HEK293T (cell line): ENCODE results near the gene EFL1.
"Not testable (repeated sequence)": the region's sequence is repeated elsewhere in the genome, so short reads cannot be mapped to it uniquely, and the experiment has no call there.

Experiments
- CTCF ChIA-PET: fragments of 350-600 bp; formaldehyde crosslinking; extraction: SDS; loops from one replicate; lab custom pipeline; 2021; ENCODE audit warnings: antibody characterized with exemption, inconsistent platforms; lab: Yijun Ruan, JAX
- POLR2A ChIA-PET: fragments of 350-600 bp; formaldehyde crosslinking; extraction: SDS; loops from one replicate; lab custom pipeline; 2020; ENCODE audit warnings: antibody characterized with exemption, inconsistent platforms; lab: Yijun Ruan, JAX
- DNase-seq: peaks from one replicate; pipeline ENCODE4 v3.0.0; 2012; ENCODE audit warnings: mixed read lengths; ENCODE audit errors: extremely low spot score
- ARNT ChIP-seq: fragments of 450-650 bp; IDR thresholded peaks from 2 replicates; pipeline ENCODE4 v1.6.1; 2017; ENCODE audit warnings: mild to moderate bottlenecking
- BHLHE40 ChIP-seq: fragments of 450-650 bp; IDR thresholded peaks from 2 replicates; pipeline ENCODE4 v1.6.1; 2016; ENCODE audit warnings: mild to moderate bottlenecking, moderate library complexity, borderline replicate concordance
- CTBP1 ChIP-seq: fragments of 450-650 bp; IDR thresholded peaks from 2 replicates; pipeline ENCODE4 v1.6.1; 2016; ENCODE audit warnings: borderline replicate concordance
- ELF4 ChIP-seq: fragments of 450-650 bp; IDR thresholded peaks from 2 replicates; pipeline ENCODE4 v1.6.1; 2017; ENCODE audit warnings: antibody characterized with exemption
- FOXA1 ChIP-seq: fragments of 450-650 bp; IDR thresholded peaks from 2 replicates; pipeline ENCODE4 v1.6.1; 2016; ENCODE audit warnings: mild to moderate bottlenecking
- FOXK2 ChIP-seq: fragments of 450-650 bp; IDR thresholded peaks from 2 replicates; pipeline ENCODE4 v1.6.1; 2016; ENCODE audit warnings: mild to moderate bottlenecking
- FOXM1 ChIP-seq: fragments of 450-650 bp; IDR thresholded peaks from 2 replicates; pipeline ENCODE4 v1.6.1; 2017; ENCODE audit warnings: mild to moderate bottlenecking, borderline replicate concordance
- HDGF ChIP-seq: fragments of 450-650 bp; IDR thresholded peaks from 2 replicates; pipeline ENCODE4 v1.6.1; 2017; ENCODE audit warnings: antibody characterized with exemption, borderline replicate concordance
- L3MBTL2 ChIP-seq: fragments of 450-650 bp; conservative IDR thresholded peaks from 2 replicates; pipeline ENCODE4 v1.6.1; 2016; ENCODE audit warnings: mild to moderate bottlenecking
- LEF1 ChIP-seq: fragments of 450-650 bp; IDR thresholded peaks from 2 replicates; pipeline ENCODE4 v1.6.1; 2017; ENCODE audit warnings: mild to moderate bottlenecking, borderline replicate concordance
- NFRKB ChIP-seq: fragments of 450-650 bp; IDR thresholded peaks from 2 replicates; pipeline ENCODE4 v1.6.1; 2016; ENCODE audit warnings: mild to moderate bottlenecking, moderate library complexity
- PKNOX1 ChIP-seq: fragments of 450-650 bp; IDR thresholded peaks from 2 replicates; pipeline ENCODE4 v1.6.1; 2016
- SP1 ChIP-seq: fragments of 450-650 bp; IDR thresholded peaks from 2 replicates; pipeline ENCODE4 v1.6.1; 2017
- SUZ12 ChIP-seq: fragments of 450-650 bp; IDR thresholded peaks from 2 replicates; pipeline ENCODE4 v1.6.1; 2016; ENCODE audit warnings: mild to moderate bottlenecking
- TARDBP ChIP-seq: fragments of 450-650 bp; IDR thresholded peaks from 2 replicates; pipeline ENCODE4 v1.6.1; 2016
- ZNF384 ChIP-seq: fragments of 450-650 bp; IDR thresholded peaks from 2 replicates; pipeline ENCODE4 v1.6.1; 2016

The EFL1 gene

GRCh38 chr15:82304778-82305090, 42.2 kb upstream of the EFL1 start:
- ChIA-PET POLR2A (no interaction called here), CTCF (no interaction called here)
- TF ChIP-seq LEF1 (no peak), FOXM1 (no peak), ELF4 (no peak), BHLHE40 (no peak), HDGF (no peak), L3MBTL2 (no peak), ZNF384 (no peak), CTBP1 (no peak), FOXK2 (no peak), ARNT (no peak), TARDBP (no peak), SUZ12 (no peak), NFRKB (no peak), SP1 (no peak), PKNOX1 (no peak), FOXA1 (no peak)
- DNase-seq, result no peak

- DNase-seq, result no peak
- ChIA-PET POLR2A (no interaction called here), CTCF (no interaction called here)
- TF ChIP-seq L3MBTL2 (no peak), FOXK2 (no peak), SUZ12 (no peak), CTBP1 (no peak), FOXM1 (no peak), FOXA1 (no peak), HDGF (no peak), SP1 (no peak), NFRKB (no peak)
Observed at GRCh38 chr15:82303956-82304777, 41.6 kb upstream of the EFL1 start.

GRCh38 chr15:82301296-82302016, 38.9 kb upstream of the EFL1 start:
- CTCF ChIA-PET, result no interaction called here
- no peak for DNase-seq
- POLR2A ChIA-PET, result no interaction called here
- TF ChIP-seq CTBP1, result no peak
- no peak for TF ChIP-seq ARNT
- TF ChIP-seq PKNOX1, result no peak
- no peak for TF ChIP-seq NFRKB
- TF ChIP-seq FOXM1, result no peak
- TF ChIP-seq LEF1, result no peak
- TF ChIP-seq L3MBTL2, result no peak
- TF ChIP-seq ELF4, result no peak
- no peak for TF ChIP-seq HDGF
- no peak for TF ChIP-seq ZNF384
- TF ChIP-seq SP1, result no peak
- no peak for TF ChIP-seq FOXA1
- no peak for TF ChIP-seq SUZ12
- no peak for TF ChIP-seq TARDBP
- no peak for TF ChIP-seq BHLHE40
- TF ChIP-seq FOXK2, result no peak

- no peak for TF ChIP-seq ARNT
- no peak for TF ChIP-seq ZNF384
- TF ChIP-seq L3MBTL2, result no peak
- TF ChIP-seq ELF4, result no peak
- no peak for TF ChIP-seq NFRKB
- TF ChIP-seq SUZ12, result no peak
- no peak for TF ChIP-seq CTBP1
- no peak for TF ChIP-seq FOXK2
- no peak for TF ChIP-seq PKNOX1
- TF ChIP-seq FOXM1, result no peak
- TF ChIP-seq TARDBP, result no peak
- TF ChIP-seq HDGF, result no peak
- TF ChIP-seq SP1, result no peak
- no peak for TF ChIP-seq FOXA1
- TF ChIP-seq BHLHE40, result no peak
- TF ChIP-seq LEF1, result no peak
- DNase-seq, result no peak
- ChIA-PET POLR2A (no interaction called here), CTCF (no interaction called here)
Observed at GRCh38 chr15:82300883-82301282, 38.3 kb upstream of the EFL1 start.

GRCh38 chr15:82300326-82300725, 37.8 kb upstream of the EFL1 start:
- CTCF ChIA-PET, POLR2A ChIA-PET, DNase-seq: not testable (repeated sequence)

GRCh38 chr15:82299511-82299914, 37.0 kb upstream of the EFL1 start:
- POLR2A ChIA-PET, DNase-seq: not testable (repeated sequence)
- CTCF ChIA-PET, result interaction anchor here (0.6 kb wide), 1 partner anchor 1024 kb away, joined by 3 read pairs; no protein-coding TSS in a partner anchor
